Measurements from ENCODE around the gene FCRLB.

DNA sequence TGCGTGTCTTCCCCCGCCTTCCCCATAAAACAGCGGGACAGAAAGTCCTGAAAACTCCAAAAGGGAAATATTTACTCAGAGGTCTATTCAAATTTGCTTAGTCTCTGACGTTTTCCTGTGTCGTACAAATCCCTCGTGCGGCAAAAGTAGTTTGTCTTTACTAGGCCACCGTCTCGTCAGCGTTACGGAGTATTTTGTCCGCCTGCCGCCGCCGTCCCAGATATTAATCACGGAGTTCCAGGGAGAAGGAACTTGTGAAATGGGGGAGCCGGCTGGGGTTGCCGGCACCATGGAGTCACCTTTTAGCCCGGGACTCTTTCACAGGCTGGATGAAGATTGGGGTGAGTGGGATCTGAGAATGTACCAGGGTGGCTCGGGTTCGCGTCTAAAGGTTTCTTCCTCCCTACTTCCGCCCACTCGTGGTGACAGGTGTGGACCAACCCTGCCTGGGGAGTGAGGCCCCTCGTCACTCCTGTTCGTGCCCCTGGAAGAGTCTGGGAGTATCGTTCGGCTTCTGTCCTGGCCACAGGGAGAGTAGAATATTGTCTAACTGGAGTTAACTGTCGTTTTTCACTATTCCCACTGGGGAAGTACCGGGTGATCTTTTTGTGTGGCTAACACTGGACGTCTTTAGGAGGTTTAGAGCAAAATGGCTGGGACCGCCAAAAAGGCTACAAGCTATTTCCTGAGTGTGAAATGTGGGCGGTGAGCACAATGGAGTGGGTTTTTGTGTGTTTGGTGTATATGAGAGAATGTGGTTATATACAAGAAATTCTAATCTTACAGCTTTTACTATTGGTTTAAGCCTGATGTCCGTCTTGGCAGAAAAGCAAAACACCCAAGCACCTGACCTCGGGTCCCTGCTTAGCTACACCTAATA, 45.0 kb downstream of the FCRLB start, which contains the start of gene ATF6:
- TF ChIP-seq, protein P1, sequence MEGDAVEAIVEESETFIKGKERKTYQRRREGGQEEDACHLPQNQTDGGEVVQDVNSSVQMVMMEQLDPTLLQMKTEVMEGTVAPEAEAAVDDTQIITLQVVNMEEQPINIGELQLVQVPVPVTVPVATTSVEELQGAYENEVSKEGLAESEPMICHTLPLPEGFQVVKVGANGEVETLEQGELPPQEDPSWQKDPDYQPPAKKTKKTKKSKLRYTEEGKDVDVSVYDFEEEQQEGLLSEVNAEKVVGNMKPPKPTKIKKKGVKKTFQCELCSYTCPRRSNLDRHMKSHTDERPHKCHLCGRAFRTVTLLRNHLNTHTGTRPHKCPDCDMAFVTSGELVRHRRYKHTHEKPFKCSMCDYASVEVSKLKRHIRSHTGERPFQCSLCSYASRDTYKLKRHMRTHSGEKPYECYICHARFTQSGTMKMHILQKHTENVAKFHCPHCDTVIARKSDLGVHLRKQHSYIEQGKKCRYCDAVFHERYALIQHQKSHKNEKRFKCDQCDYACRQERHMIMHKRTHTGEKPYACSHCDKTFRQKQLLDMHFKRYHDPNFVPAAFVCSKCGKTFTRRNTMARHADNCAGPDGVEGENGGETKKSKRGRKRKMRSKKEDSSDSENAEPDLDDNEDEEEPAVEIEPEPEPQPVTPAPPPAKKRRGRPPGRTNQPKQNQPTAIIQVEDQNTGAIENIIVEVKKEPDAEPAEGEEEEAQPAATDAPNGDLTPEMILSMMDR (conservative IDR thresholded peaks at IDR 0.05): no peak
- no peak for TF ChIP-seq ZFX (IDR thresholded peaks at IDR 0.05)
